Breast epithelium (tissue), 3 donors: ENCODE data around the gene HRH2.

Experiments used
- CTCF ChIP-seq, 3 donors: fragments of 450-650 bp; IDR thresholded peaks; one replicate each; pipeline ENCODE4 v1.5.1; 2016 to 2017; ENCODE audit warnings: antibody characterized with exemption in 3 of 3, mild to moderate bottlenecking in 3 of 3, moderate library complexity in 3 of 3
- POLR2AphosphoS5 ChIP-seq, 3 donors: sonication (generic); formaldehyde crosslinking; IDR thresholded peaks; one replicate each; pipeline ENCODE4 v1.6.1; 2017; ENCODE audit warnings: antibody characterized with exemption in 3 of 3

DNA sequence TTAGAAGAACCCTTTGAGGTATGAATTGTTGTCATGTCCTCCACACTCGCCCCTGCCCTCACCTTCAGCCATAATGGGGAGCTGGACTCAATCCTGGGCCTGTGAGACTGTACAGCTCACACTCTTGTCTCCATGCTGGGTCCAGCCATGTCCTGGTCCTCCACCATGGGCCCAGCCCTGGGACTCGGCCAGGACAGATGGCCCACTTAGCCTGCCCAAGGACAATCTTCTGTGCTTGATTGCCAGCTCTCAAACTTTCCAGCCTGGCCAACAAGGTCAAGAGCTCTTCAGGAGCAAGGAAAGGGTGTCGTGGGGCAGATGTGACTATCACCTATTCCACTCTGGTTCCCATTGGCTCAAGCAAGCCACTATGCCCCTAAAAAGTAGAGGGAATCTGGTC, 90.8 kb downstream of the HRH2 start:
- TF ChIP-seq CTCF (IDR thresholded peaks at IDR 0.05) (no peak), POLR2AphosphoS5 (IDR thresholded peaks at IDR 0.05) (no peak)
